Cardiac septum (tissue), 1 donor: Measurements from ENCODE around the gene NIN. TPM values are rescaled to one million over a fixed set of nuclear protein-coding genes. Genes with fewer than 3 reads are reported as not detected.

ENCODE experiments used
- DNase-seq: peaks from one replicate; pipeline ENCODE4 v3.0.0-alpha.2; 2020; ENCODE audit warnings: low spot score
- intact Hi-C: fragments of 100-400 bp; cut with DNase I; formaldehyde crosslinking; loops from one replicate; pipeline ENCODE4 v1.14.0; 2022
- total RNA-seq: library from RNA; stranded (reverse); fragmentation: NEBNext Ultra II Directional; extraction: Animal tissue kit (Norgen Biotek cat#: 25700); gene quantifications from one replicate; pipeline ENCODE4 v1.2.1, GENCODE V29; 2021
- donor health status: DM: no; HTN: no; CAD: no.

NIN gene
- total RNA-seq, 1 donor from 2014 or later = 59.2 TPM

DNA sequence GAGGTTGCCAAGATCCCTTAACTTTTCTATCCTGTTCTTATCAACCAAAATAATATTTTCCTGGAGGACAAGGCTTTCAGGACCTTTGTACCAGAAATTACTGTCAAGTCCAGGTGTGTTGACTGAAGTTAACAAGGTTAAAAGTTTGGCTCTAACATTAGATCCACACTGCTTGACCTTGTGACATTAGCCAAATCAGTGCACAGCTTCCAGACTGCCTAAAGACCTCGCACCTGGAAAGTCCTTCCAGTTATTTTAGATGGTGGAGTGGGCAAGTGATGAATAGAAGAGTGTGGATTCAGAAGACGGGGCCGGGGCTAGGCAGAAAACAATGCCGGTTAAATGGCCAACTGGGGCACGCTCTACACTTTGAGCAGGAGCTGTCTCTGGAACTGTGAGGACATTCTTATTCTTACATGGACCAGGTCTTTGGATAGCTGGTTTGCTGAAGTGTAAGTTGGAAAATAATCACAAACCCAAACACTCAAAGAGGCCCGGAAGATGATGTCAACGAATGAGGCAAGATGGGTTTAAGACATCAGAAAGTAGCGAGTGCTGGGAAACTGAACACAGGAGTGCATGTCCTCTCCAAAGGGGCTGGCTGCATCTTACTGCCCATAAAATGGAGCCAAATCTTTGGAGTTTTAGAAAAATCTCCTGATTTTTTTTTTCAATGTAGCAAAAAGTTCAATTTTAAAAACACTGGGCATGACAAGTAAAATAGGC lies 56.3 kb downstream of the NIN start:
- intact Hi-C loops = loop anchor here (5.0 kb wide), 2 partner anchors 58 to 172 kb away; partner anchors contain the start of gene NIN
- DNase-seq = no peak

DNA sequence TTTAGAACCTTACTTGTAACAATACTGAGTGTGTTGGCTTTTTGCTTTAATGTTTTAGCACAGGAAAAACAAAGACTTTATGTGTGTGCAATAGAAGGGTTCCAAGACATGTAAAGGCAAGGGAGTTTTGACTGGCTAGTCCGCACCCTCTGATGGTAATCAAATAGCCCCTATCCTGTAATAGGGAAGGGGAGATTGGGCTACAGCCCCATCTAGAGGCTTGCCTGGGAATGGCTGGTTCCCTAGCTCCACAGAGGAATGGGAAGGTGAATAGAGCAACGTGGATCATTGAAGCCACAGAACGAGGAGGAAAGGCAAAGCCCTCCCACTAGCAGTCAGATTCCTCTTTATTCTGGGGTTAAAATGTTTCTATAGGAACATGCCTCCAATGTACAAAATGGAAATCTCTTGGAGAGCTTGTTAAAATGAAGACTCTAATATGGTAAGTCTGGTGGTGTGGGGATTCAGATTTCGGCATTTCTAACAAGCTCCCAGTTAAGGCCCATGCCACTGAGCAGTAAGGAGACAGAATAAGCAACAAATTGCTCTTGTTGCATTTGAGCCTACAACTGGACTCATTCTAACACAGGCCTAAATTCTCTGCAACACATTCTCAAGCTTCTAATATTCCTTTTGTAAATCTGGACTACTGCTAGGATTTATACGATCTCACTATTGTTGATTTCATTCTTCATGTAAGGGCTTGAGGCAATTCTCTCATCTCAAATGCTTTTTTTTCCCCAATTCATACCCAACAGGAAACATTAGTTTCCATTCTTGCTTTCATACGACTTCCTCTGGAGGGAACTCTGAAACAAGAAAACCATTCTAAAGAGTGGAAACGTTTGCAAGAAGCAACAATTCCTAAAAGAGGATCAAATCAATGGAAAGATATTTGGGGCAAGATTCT lies 57.1 kb downstream of the NIN start:
- intact Hi-C loops = no loop called here
- no peak for DNase-seq

DNA sequence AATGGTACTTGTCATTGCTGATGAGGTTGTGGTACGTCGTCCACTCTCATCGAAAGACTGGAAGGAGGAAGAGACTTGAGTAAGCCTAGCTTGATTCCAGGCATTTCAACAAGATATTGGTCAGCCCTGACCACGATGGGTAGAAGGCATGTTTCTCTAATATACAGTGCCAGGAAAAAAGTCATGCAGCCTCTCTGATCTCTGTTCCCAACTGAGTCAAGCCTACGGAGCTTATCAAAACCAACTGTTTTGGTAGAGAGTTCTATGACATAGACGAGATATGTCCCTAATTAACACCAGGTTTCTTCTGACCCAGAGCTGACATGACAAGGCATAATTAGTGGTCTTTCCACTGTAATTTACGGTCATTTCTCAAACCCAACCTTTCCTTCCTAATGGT lies 58.5 kb downstream of the NIN start:
- intact Hi-C loops = no loop called here
- no peak for DNase-seq

DNA sequence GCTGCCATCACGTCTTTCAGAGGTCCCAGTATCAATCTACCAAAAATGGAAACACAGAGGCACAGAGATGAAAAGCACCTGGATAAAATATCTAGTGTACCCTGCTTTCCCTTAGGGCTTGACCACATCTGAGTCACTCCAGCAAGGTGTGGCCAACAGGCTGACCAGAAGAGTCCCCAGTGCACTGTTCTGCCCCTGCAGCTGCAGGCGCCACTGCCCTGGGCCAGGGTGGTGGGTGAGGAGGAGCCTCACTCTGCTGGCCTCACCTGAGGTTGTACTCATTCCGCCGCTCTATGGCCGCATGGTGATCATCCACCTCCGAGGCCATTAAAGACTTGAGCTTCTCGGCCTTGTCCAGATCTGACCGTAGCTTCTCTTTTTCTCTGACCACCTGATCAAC lies 60.4 kb downstream of the NIN start:
- DNase-seq = no peak
- intact Hi-C loops = no loop called here

DNA sequence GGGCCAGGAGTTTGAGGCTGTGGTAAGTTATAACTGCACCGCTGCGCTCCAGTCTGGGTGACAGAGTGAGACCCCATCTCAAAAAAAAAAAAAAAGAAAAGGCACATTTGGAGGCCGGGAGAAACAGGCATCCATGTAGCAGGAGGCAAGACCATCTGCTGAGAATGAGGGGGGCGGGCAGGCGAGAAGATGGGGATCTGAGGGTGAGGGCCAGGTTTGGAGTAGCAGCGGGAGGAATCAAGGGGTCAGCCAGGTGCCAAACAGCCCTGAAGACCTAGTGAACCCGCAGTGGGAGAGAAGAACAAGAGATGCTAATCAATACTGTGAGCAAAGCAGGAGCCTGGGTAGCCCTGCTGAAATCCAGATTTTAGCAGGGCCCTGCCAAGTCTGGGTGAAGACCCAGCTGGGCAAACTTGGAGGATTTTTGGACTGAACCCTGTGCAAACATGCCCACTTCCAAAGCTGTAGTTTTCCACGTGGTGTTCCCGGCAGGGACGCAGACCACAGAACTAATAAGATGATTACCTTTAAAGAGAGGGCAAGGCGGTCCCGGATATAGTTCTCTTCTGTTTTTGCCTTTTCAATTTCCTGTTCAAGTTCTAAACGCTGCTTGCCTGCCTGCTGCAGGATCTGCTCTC lies 61.0 kb downstream of the NIN start:
- no peak for DNase-seq
- intact Hi-C loops = no loop called here

DNA sequence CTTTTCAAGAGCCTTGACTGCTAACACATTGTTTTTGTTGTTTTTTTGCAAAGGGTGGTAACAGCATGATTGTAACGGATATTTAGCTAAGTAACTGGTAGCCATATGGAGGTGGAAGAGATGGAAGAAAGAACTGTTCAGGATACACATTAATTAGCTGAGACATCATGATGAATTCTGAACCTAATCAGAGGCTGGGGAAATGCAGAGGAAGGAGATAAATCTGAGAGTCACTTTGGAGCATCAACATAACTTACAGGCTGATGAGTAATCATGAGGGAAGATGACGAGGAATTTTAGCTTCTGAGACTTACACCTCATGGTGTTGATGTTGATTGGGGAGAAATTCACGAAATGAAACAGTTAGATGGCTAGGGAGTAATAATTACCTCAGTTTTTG lies 62.3 kb downstream of the NIN start:
- intact Hi-C loops = no loop called here
- no peak for DNase-seq

DNA sequence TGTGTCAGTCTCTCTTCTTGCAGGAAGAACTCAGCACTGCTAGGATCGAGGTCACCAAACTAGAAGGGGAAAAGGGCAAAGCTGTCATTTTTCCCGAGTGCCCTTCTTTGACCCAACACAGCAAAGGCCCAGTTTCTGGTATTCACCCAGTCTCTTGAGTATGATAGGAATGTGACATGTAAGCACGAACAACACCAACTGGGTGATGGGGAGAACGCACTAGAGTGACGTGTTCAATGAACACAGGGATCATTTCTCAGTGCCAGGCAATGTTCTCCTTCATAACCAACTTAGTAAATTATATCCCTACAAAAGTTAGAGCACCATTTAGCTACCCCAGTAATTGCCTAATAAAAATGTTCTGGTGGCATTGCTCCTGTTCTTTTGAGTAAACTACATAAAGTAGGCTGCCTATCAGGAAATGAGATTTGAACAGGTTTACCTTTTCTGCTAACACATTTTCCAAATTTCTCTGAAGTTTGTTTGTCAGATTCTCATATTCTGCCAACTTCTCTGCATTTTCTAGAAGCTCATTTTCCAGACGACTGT lies 64.5 kb downstream of the NIN start:
- DNase-seq = no peak
- intact Hi-C loops = no loop called here

DNA sequence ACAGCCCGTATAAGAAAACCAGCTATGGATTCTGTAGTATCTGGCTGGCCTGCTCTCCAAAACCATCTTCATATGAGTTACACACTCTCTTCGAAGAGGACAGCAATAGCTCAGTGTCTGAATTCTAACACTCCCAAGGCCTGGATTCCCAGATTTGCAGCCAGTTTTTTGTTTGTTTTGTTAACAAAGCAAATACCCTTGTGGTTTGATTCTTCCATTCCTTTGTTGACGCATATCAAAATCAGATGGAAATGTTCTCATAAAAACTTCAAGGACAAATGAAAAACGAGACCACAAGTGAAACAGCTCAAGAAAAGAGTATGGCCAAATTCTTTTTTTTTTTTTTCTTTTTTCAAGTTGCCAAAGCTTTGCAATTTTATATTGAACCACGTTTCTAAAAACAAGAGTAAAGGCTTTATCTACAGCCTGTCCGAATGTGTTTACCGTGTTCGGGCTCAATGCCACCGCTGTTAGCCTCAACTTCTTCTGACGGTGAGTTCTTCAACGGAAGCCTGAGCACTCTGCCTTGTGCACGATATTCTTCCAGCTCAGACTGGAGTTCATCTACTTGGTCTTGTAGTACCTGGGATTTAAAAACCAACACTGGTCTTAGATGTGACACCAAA lies 67.5 kb downstream of the NIN start:
- DNase-seq = no peak
- intact Hi-C loops = no loop called here

DNA sequence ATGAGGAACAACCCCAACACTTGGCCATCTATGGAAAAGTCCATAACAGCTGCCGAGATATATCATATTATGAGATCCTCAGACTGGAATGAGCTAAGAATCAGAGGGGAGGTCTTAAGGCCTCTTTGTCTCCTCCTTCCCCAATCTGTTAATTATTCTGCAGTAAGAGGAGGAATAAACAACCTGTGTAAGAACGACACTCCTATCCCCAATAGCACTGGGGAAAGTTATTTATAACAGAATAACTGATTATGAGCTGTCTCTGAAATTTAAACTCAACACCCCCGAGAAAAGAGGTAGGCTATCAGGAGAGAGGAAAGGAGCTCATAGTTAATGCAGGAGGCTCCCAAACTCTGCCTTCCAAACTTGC lies 68.0 kb downstream of the NIN start:
- intact Hi-C loops = no loop called here
- no peak for DNase-seq

DNA sequence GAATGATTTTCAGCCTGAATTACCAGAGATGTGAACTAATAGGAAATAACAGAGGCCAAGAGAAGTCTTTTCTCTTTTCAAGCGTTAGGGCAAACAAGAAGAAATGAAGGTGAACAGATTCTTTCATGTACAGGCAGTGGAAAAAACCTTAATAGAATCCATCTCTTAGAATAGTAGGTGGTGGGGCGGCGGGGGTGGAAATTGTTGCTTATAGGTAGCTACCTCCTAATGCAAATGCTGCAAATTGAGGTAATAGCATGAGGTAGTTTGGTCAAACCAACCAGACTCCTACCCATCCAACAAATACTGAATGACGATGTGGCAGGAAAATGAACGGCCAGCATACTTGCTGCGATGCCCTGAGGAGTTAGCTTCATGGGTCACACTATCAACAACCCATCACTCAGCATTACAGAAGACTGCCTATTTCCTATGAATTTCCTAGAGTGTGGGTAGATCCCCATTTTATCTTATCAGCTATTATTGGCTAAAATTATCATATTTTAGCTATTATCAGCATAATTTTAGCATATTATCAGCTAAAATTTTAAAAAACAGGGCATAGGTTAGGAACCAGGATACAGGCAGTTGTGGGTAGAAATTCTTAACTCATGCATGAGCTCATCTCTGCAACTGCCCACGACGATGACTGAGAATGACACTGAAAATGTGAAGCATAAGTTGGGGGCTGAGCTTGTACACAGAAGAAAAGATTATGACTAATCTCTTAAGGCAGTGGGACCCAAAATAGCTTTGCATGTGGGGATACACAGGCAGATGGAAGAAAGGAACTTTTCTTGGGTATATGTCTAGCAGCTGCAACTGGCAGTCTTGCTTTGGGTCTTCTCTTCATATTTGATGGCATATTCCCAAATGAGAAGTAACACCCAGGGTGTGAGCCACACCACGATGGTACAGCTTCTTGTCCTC lies 68.7 kb downstream of the NIN start:
- intact Hi-C loops = no loop called here
- DNase-seq = no peak

DNA sequence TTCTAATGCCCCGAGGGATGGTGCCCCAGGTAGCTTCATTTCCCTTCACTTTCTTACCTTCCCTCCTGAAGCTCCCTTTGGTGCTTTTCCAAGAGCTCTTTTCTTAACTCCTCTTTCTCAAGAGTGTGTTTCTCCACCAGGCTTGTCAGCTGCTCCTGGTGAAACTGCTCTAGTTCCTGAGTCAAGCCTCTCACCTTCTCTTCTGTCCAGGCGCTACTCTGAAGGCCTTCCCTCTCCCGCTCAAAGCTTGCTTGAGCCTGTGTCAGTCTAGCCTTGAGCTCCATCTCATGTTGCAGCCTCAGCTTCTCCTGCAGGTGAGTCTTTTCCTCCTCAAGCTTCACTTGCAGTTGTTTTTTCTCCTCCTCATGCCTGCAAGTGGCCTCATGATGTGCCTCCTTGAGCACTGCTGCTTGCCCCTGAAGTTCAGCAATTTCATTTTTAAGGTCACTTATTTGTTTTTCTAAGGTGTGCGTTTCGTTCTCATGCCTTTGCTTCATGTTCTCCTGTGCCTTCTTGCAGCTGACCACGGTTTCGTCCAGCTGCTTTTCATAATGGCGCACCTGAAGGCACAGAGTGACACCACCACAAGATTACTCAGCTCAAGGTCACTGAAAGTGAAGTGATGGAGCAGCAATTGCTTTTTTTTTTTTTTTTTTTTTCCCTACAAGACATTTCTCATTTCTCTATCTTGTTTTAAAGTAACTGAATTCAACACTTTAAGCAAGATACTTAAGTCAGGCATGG lies 71.0 kb downstream of the NIN start:
- no peak for DNase-seq
- intact Hi-C loops = no loop called here

DNA sequence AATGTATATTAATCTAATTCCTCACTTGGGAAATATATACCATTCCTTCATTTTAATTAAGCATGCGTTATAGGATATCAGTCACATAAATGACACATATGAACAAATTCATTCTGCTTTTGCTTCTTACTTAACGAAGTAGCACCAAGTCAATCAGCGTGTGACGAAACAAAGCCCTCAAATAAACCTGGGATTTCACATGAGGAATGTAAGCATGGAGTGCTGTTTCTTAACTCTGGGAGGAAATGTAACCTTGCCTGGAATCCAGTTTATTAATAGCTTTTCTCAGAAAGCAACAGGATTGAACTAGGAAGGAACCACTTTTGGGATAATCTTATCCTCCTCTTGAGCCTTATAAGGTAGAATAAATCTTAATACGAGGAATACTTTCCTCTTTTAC lies 72.0 kb downstream of the NIN start:
- no peak for DNase-seq
- intact Hi-C loops = no loop called here

DNA sequence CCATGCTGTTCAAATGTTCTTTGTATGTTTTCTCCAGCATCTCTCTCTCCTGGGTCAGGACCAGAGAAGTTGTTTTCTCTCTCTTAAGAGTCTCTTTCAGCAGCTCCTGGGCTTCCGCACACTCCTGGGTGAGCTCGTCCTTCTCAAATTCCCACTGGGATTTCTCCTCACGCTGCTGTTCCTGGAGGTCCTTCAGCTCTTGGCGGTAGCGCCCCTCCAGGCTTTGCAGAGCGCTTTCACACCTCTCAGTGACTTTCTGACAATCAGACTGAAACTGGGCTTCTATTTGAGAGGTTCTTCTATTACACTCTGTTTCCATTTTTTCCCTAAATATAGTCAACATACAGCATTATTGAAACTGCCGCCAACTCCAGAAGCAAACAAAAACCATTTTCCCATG lies 72.7 kb downstream of the NIN start:
- no peak for DNase-seq
- intact Hi-C loops = no loop called here

DNA sequence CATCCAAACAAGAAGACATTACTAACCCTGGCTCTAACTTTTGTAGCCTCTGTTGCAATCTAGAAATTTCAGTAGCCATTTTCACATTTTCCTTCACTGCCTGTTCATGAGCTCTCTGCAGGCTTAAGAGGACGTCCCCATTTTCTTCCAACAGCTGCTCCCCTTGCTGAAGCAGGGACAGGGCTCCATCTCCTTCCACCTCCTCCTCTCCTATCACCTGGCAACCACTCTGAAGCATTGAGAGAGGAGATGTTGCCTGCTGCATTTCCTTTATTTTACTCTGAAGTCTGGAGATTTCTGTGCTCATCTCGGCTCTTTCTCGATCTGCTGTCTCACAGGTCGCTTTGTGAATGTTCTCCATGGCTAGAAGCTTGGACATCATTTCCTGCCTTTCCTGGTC lies 73.3 kb downstream of the NIN start:
- DNase-seq = no peak
- intact Hi-C loops = no loop called here

DNA sequence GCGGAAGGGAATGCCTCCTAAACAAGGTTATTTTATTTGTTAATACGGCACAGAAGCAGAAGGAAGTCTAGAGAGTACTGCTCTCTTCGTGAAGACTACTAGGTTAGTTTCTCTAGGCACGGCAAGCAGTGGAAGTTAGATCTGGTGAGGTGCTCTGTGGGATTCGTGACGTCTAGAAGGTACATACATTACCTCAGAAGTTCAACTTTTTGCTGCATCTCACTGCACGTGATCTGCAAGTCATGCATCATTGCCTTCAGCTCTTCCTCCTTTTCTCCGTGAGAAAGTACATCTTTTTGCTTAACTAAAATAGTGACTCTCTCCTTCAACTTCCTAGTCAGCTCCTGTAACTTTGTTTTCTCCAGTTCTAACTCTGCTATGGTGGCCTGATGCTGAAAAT lies 74.7 kb downstream of the NIN start:
- intact Hi-C loops = no loop called here

DNA sequence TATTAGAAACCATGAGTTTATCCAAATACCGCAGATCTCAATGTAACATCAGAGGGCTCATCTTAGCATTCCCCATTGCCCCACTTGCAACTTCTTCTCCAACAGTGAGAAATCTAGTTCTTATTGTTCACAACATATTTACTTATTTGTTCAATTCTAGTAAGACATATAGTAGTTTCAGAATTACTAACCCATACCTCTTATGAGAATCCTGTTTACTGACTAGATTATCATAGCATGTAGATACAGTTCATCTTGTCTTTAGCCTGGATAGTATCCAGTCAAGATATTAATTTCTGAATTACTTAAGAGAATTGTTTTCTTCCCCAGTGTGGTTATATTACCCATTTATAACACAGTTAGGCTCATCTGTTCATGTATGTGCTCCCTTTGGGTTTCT lies 80.6 kb downstream of the NIN start:
- DNase-seq = no peak
- intact Hi-C loops = no loop called here

More for the DNA sequence above, 74.7 kb downstream of the NIN start:
- DNase-seq = no peak

DNA sequence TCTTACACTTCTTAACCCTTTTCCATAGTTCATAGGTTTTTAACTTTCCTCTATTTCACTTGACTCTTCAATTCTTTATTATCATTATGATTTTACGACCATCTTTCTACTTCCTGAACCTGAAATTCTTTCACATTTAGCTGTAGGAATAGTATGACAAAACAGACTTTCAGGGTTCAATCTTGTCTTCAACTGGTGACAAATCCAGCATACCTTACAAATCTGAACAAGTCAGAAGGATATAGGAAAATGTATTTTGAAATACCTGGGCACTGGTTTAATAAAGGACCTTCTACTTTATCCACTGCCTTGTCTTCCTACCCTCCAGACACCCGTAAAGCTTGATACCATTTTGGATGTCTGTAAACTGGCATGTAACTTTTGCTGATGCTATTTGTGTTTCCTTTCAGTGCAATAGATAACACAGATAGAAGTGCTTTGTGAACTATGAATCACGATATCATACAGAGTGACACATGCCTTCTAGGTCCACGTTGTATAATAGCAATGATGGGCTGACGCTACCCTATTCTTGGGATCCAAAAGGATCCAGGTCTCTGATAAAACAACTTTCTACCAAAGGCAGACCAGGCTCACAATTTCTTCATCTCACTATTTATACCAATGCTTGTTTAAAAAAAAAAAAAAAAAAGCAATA lies 85.4 kb downstream of the NIN start:
- intact Hi-C loops = no loop called here

DNA sequence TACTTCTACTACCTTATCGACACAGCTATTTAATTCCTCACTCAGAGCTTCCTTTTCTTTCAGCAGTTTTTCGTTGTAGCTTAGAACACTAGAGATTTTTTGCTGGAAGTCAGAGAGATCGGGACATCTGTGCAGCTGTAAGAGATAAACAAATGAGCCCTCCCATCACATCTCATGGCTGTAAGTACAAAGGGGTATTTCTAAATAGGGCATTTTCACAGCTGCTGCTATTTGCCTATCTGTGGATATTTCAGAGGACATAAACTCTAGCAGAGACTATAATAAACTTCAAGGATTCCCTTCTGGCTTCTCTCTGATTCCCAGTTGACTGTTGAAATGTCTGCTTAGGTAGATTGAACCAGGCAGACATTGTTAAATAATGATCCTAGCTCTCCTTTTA lies 86.7 kb downstream of the NIN start:
- intact Hi-C loops = no loop called here
- no peak for DNase-seq

More for the DNA sequence above, 85.4 kb downstream of the NIN start:
- DNase-seq = no peak
